GM04503 (cell line): Measurements from ENCODE around the gene CDCA8.
A peak's percentile ranks its signal among the peaks of the same experiment; 100 is the strongest.
"Not testable (repeated sequence)": the region's sequence is repeated elsewhere in the genome, so short reads cannot be mapped to it uniquely, and the experiment has no call there.

Experiments used
- DNase-seq: peaks from one replicate; pipeline ENCODE4 v3.0.0-alpha.2; 2012; ENCODE audit warnings: low read depth

CDCA8 gene

DNA sequence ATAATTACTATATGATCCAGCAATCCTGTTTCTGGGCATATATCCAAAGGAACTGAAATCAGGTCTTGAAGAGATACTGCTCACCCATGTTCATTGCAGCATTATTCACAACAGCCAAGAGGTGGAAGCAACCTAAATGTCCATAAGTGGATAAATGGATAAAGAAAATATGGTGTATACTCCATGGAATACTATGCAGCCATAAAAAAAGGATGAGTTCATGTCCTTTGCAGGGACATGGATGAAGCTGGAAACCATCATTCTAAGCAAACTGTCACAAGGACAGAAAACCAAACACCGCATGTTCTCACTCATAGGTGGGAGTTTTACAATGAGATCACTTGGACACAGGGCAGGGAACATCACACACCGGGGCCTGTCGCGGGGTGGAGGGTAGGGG, 46.3 kb downstream of the CDCA8 start:
- not testable (repeated sequence) for DNase-seq

DNA sequence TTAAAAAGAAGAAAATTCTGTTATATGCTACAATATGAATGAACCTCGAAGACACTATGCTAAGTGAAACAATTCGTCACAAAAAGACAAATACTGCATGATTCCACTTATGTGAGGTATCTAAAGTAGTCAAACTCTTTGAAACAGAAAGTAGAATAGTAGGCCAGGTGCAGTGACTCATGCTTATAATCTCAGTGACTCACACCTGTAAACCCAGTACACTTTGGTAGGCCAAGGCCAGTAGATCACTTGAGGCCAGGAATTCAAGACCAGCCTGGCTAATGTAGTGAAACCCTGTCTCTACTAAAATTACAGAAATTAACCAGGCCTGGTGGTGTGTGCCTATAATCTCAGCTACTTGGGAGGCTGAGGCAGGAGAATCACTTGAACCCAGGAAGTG, 46.9 kb downstream of the CDCA8 start:
- no peak for DNase-seq

DNA sequence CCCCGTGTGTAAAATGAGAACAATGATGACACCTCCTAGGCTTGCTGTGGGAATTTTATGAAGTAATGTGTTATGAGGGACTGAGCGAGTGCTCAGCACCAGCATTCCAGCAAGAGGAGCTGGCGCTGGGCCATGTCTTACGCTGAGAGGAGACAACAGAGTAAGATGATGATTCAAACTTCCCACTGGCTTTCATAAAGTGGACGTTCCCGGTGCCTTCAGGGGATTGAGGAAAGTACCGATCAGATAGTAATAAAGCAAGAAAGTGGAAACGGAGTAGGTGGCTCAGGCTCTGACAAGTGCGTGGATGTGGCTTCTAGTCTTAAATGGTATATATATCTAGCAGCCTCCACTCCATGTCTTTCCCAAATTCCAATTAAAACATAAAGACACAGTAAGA, 48.8 kb downstream of the CDCA8 start:
- peak; percentile 23 for DNase-seq

DNA sequence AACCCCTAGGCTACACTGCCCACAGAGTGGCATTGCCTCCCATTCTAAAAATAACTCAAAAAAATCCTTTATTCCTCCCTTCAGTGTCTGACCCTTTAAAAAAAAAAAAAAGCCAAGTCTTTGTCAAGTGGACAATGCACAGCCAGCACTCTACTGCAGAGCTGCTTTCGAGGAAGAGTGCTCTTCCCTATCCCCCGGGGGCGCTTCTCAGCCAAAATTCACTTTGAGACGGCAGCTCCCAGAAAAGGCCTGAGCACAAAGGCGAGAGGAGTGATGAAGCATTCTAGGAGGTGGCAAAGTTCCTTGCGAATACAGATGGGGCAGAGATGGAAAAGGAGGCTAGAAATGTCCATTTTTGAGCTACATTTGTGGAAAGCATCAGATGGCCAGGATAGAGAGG, 49.3 kb downstream of the CDCA8 start:
- DNase-seq, result no peak

DNA sequence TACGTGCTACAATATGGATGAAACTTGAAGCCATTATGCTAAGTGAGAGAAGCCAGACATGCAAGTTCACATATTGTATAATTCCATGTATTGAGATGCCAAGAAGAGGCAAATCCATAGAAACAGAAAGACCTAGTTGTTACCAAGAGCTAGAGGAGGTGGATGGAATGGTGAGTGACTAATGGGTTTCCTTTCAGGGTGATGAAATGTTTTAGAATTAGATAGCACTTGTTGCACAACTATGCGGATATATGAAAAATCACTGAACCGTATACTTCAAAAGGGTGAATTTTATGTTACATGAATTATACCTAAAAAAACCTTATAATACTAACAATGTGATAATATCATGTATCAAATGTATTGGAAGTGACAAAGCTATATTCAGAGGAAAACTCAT, 54.5 kb downstream of the CDCA8 start:
- DNase-seq, result no peak

DNA sequence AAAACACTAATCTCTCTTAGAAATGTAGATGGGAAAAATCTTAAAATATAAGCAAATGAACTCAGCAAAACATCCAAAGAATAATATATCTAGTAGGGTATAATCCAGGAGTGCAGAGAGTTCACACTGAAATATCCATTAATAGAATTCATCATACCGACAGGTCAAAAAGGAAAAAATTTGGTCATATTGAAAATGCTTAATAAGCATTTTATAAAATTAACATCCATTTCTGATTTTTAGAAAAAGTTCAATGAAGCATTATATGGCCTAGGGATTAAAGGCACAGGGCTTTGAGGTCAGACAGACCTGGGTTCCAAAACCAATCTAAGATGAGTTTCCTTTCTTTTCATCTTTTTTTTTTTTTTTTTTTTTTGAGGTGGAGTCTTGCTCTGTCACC, 56.2 kb downstream of the CDCA8 start:
- no peak for DNase-seq

DNA sequence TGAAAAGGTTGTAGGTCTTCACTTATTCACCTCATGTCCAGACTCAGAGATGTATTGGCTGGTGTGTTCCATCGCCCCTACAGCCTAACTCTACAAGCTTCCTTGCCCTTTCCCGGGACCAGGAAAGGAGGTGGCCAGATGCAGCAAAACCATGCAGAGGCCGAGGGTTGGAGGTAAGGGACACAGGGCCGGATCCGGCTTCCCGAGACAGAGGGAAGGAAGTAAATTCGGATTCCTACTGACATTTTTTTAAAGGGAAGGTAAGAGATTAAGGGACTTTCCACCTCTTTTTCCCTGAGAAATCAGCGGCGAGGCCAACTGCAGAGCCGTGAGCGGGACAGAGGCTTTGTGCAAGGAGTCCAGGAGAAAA, 59.9 kb downstream of the CDCA8 start:
- no peak for DNase-seq

DNA sequence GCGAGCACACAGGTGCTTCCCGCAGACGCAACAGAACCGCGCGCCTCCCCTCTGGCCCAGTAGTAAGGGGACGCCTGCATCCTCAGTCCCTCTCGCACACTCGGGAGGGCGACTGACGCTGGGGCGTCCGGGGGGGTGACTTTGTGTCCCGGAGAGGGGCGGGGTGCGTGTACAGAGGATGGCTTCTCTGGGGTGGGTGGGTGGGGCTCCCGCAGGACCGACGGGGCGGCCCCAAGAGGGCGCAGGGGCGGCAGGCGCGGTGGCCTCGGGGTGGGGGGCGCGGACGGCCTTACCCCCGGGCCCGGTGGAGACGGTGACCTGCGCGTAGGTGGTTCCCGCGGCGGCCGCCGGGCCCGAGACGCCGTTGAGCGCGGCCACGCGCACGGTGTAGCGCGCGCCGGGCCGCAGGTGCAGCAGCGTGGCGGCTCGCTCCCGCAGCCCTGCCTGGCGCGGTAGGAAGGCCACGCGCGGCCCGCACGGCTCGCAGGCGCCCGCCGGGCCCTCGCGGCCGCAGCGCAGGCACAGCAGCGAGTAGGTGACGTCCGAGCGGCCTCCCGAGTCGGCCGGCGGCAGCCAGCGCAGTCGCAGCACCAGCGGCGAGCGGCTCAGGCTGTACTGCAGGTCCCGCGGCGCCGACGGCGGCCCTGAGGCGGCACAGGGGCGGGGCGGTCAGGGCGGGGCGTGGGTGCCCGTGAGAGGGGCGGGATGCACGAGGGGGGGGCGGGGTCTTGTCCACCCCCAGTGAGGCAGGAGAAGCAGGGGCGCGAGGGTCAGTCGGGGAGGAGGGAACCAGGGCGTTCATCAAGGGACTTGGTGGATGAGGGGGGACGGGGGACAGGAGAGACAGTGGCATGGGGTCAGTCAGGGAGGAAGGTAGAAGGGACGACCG, 60.5 kb downstream of the CDCA8 start:
- DNase-seq, result no peak

DNA sequence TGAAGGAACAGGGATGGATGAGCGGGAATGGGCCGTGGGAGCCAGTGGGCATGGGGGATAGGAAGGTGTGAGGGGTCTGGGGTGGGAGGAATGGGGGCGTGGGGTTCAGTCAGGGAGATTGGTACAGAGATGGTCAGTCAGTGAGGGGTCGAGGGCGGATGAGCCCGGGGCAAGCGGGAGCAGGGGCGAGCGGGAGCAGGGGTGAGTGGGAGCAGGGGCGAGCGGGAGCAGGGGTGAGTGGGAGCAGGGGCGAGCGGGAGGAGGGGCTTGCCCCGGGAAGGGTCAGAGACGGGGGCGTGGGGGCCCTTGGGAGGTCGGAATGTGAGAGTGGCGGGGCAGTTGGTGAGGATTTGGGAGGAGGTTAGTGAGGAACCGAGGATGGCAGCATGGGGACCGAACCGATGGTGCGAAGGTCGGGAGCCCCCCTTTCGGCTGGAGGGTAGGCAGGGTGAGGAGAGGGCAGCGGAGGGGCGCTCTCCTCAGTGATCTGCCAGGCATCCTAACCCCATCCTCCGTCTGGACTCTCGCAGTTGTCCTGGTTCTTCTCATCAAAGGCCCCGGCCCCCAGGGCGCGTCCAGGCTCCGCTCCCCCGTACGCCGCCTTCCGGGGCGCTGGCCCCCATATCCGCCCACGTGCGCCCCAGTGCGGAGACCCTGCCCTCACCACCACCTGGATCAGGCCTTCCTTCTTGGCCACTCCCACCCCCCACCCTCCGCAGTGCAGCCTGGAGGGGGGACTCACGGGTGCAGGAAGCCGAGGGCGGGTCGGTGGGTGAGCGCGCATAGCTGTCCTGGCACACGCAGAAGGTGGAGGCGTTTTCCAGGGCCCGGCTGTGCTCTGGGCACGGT, 61.4 kb downstream of the CDCA8 start:
- DNase-seq, result no peak

DNA sequence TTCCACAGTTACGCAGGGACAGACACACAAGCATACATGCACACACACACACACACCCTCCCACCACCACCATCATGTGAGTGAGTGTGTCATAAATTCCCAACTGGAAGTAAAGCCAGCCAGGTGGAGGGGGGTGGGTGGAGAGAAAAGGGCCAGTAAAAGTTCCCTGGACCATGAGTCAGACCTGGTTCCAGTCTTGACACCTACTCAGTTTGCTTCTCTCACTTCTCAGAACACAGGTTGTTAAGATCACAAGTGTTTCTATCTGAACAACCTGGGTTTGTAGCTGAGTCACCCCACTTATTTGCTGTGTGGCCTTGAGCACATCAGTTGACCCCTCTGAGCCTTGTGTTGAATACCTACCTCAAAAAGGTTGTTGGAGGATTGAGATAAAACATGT, 63.0 kb downstream of the CDCA8 start:
- DNase-seq, result no peak

DNA sequence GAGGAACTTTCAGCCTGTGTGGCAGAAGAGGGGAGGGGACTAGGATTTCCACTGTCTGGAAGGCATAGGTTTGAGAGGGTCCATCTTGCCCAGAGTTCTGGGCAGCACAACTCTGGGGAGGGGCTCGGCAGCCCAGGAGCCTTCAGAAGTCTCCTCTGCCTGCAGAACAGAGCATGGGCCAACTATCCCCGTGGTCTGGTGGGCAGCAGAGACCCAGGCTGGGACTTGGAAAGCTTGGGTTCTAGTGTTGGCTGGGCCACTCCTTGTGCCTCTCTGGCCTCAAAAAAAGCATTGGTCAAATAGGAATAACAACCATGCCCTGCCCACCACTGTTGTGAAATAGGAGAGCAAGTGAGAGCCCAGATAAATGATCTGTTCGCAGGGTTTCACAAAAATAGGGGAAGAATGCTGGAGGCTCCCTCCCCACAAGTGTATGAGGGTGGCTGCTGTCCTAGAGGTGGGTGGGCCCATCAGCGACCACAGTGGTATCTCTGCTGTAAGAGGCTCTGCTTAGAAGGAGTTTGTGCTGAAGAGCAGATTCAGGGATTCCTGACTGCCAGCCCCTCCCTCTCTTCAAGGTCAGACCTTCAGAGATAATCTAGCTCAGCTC, 63.7 kb downstream of the CDCA8 start:
- no peak for DNase-seq
